K562 (cell line): ENCODE data around the gene OR52W1. TPM values are rescaled to one million over a fixed set of nuclear protein-coding genes. Genes with fewer than 3 reads are reported as not detected.

Source experiments
- ARID2 ChIP-seq: fragments of 450-650 bp; IDR thresholded peaks from 2 replicates; pipeline ENCODE4 v1.6.1; 2017; ENCODE audit warnings: antibody characterized with exemption, mild to moderate bottlenecking
- CHD2 ChIP-seq: IDR thresholded peaks from 2 replicates; pipeline ENCODE4 v1.6.1; 2011; ENCODE audit warnings: low read depth, low read length
- GATA2 ChIP-seq: sonication (generic); formaldehyde crosslinking; IDR thresholded peaks from 2 replicates; pipeline ENCODE4 v1.4.0; 2020; ENCODE audit warnings: mild to moderate bottlenecking, missing genetic modification reagents
- HDAC3 ChIP-seq: fragments of 450-650 bp; IDR thresholded peaks from 2 replicates; pipeline ENCODE4 v1.6.1; 2018; ENCODE audit warnings: borderline replicate concordance, mild to moderate bottlenecking, moderate library complexity; ENCODE audit not compliant: partially characterized antibody
- IRF1 ChIP-seq: sonication (generic); formaldehyde crosslinking; IDR thresholded peaks from 2 replicates; pipeline ENCODE4 v1.8.0; 2022; ENCODE audit warnings: missing genetic modification reagents, mild to moderate bottlenecking, borderline replicate concordance
- KLF6 ChIP-seq: fragments of 250-450 bp; sonication (Bioruptor Pico); IDR thresholded peaks from 2 replicates; pipeline ENCODE4 v1.4.0; 2020; ENCODE audit warnings: mild to moderate bottlenecking, moderate library complexity, borderline replicate concordance
- SMARCA5 ChIP-seq: fragments of 450-650 bp; IDR thresholded peaks from 2 replicates; pipeline ENCODE4 v1.6.1; 2016
- THRA ChIP-seq: fragments of 450-650 bp; IDR thresholded peaks from 2 replicates; pipeline ENCODE4 v1.6.1; 2017; ENCODE audit warnings: mild to moderate bottlenecking, moderate library complexity
- VEZF1 ChIP-seq: fragments of 200-800 bp; sonication (Bioruptor generic); IDR thresholded peaks from 2 replicates; pipeline ENCODE4 v1.6.1; 2017; ENCODE audit warnings: missing genetic modification characterization, missing compliant biosample characterization
- WHSC1 ChIP-seq: IDR thresholded peaks from one replicate; pipeline ENCODE4 v1.6.1; 2012; ENCODE audit warnings: low read length, control low read depth, inconsistent platforms
- ZBTB8A ChIP-seq: fragments of 450-650 bp; IDR thresholded peaks from 2 replicates; pipeline ENCODE4 v1.6.1; 2018; ENCODE audit warnings: mild to moderate bottlenecking, moderate library complexity; ENCODE audit not compliant: partially characterized antibody
- ZNF277 ChIP-seq: fragments of 250-450 bp; sonication (Bioruptor Pico); IDR thresholded peaks from 2 replicates; pipeline ENCODE4 v1.8.0; 2022; ENCODE audit warnings: inconsistent platforms, mild to moderate bottlenecking, moderate library complexity, borderline replicate concordance
- polyA plus RNA-seq, 8 experiments: library from polyadenylated mRNA; depleted of rRNA in 4 of 8; stranded (reverse) in 5 of 8; unstranded in 3 of 8; fragments of >200 nt; fragmentation: Nextera tagmentation in 2 of 8; fragmentation: Illumina TruSeq in 1 of 8; extraction: Ambion mirVana in 2 of 8; extraction: Trizol in 1 of 8; gene quantifications; 2 replicates each; pipeline versions ENCODE4 v1.2.1 to v1.2.3, GENCODE V29; 2011 to 2014; ENCODE audit warnings: inconsistent platforms in 1 of 8, missing spikeins in 1 of 8
- total RNA-seq, 7 experiments: library from RNA; depleted of rRNA in 6 of 7; stranded (reverse); fragments of >200 nt in 6 of 7; fragmentation: Illumina TruSeq in 2 of 7; extraction: Trizol in 2 of 7; gene quantifications; 2 replicates each; pipeline versions ENCODE4 v1.2.1 to v1.2.3, GENCODE V29; 2011 to 2021; ENCODE audit warnings: low replicate concordance in 1 of 7
- TF ChIP-seq, protein P1 (sequence below): fragments of 250-450 bp; sonication (Bioruptor Pico); IDR thresholded peaks from 2 replicates; pipeline ENCODE4 v1.8.0; 2022; ENCODE audit warnings: inconsistent platforms
- TF ChIP-seq, protein P2 (sequence below), 2 experiments: IDR thresholded peaks; 2 replicates each; pipeline ENCODE4 v1.6.1; 2012; ENCODE audit warnings: improper control_type of control experiment in 2 of 2, low read depth in 2 of 2, low read length in 2 of 2, borderline replicate concordance in 1 of 2
- TF ChIP-seq, protein P3 (sequence below): fragments of 250-450 bp; sonication (Bioruptor Pico); IDR thresholded peaks from 2 replicates; pipeline ENCODE4 v1.5.0; 2021

The OR52W1 gene
- total and polyA plus RNA-seq, 9 of the 15 experiments (the other 6 are each of a cell fraction or from before 2014, with no cell fraction given): not detected

DNA sequence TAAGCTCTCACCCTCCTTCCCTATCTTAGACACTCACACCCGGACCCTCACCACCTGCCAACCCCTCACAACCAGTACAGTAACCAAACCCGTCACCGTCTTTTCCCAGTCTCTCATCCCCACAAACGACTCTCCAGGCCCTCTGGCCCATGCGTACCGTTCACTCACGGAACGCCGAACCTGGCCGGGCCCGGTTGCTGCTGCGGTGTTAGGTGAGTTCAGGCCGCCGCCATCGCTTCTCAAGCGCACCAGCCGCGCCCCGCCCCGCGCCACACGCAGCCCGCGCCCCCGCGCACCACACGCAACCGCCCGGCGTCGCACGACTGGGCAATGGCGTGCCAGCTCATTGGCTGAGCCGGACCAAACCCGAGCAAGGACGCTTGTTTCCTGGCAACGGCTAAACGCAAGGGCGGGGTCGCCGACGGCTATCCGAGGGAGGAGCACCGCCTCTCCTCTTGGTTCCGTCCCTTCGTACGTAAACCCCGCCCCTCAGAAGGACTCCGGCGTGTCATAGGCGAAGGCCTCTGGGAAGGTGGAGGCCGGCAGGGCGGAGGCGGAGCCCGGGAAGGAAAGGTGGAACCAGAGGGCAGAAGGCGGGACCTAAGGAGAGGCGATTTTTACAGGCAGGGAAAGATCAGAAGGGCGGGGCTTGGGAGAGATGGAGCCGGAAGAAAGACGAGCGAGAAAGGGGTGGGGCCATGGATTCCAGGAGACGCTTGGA lies 35.5 kb downstream of the OR52W1 start, which contains the start of gene FHIP1B (continued):
- TF ChIP-seq IRF1 (no peak), ZNF277 (CRISPR knock-in tag) (no peak), THRA (no peak), ARID2 (peak; percentile 59; the same call in 1 of the 2 replicates), WHSC1 (no peak), SMARCA5 (no peak; the same call in 1 of the 2 replicates), HDAC3 (no peak), CHD2 (no peak; the same call in 1 of the 2 replicates), KLF6 (CRISPR knock-in tag) (no peak), ZBTB8A (no peak), GATA2 (CRISPR knock-in tag) (no peak), VEZF1 (peak; percentile 93)
- TF ChIP-seq, protein P1, sequence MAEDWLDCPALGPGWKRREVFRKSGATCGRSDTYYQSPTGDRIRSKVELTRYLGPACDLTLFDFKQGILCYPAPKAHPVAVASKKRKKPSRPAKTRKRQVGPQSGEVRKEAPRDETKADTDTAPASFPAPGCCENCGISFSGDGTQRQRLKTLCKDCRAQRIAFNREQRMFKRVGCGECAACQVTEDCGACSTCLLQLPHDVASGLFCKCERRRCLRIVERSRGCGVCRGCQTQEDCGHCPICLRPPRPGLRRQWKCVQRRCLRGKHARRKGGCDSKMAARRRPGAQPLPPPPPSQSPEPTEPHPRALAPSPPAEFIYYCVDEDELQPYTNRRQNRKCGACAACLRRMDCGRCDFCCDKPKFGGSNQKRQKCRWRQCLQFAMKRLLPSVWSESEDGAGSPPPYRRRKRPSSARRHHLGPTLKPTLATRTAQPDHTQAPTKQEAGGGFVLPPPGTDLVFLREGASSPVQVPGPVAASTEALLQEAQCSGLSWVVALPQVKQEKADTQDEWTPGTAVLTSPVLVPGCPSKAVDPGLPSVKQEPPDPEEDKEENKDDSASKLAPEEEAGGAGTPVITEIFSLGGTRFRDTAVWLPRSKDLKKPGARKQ (CRISPR knock-in tag): no peak
- TF ChIP-seq, protein P2, sequence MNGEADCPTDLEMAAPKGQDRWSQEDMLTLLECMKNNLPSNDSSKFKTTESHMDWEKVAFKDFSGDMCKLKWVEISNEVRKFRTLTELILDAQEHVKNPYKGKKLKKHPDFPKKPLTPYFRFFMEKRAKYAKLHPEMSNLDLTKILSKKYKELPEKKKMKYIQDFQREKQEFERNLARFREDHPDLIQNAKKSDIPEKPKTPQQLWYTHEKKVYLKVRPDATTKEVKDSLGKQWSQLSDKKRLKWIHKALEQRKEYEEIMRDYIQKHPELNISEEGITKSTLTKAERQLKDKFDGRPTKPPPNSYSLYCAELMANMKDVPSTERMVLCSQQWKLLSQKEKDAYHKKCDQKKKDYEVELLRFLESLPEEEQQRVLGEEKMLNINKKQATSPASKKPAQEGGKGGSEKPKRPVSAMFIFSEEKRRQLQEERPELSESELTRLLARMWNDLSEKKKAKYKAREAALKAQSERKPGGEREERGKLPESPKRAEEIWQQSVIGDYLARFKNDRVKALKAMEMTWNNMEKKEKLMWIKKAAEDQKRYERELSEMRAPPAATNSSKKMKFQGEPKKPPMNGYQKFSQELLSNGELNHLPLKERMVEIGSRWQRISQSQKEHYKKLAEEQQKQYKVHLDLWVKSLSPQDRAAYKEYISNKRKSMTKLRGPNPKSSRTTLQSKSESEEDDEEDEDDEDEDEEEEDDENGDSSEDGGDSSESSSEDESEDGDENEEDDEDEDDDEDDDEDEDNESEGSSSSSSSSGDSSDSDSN (IDR thresholded peaks at IDR 0.05; ENCODE audit: borderline replicate concordance in 1 of 2, low read depth in 2 of 2, low read length in 2 of 2): 0 out of 4 replicates have a peak, but pooled peaks of 1 of the 2 experiments have one; percentile 64
- TF ChIP-seq, protein P3, sequence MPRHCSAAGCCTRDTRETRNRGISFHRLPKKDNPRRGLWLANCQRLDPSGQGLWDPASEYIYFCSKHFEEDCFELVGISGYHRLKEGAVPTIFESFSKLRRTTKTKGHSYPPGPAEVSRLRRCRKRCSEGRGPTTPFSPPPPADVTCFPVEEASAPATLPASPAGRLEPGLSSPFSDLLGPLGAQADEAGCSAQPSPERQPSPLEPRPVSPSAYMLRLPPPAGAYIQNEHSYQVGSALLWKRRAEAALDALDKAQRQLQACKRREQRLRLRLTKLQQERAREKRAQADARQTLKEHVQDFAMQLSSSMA (CRISPR knock-in tag): no peak
